ENCODE data around the gene NCKAP5.
A peak's percentile ranks its signal among the peaks of the same experiment; 100 is the strongest.

- no peak for TF ChIP-seq AKAP8 (CRISPR knock-in tag; IDR thresholded peaks at IDR 0.05)
- TF ChIP-seq ZKSCAN1 (IDR thresholded peaks at IDR 0.05; ENCODE audit: low read length) = no peak
- TF ChIP-seq HMGA1 (CRISPR knock-in tag; conservative IDR thresholded peaks at IDR 0.05) = no peak
- TF ChIP-seq ZMYM4 (CRISPR knock-in tag; IDR thresholded peaks at IDR 0.05) = no peak
- TF ChIP-seq FOXP1 (IDR thresholded peaks at IDR 0.05) = no peak
- TF ChIP-seq FOXP1 (CRISPR knock-in tag; IDR thresholded peaks at IDR 0.05) = no peak
- no peak for TF ChIP-seq CEBPB (IDR thresholded peaks at IDR 0.05; ENCODE audit: borderline replicate concordance, low read depth, low read length)
- TF ChIP-seq MIXL1 (CRISPR knock-in tag; IDR thresholded peaks at IDR 0.05) = no peak
- TF ChIP-seq E2F5 (CRISPR knock-in tag; conservative IDR thresholded peaks at IDR 0.05) = no peak
- no peak for TF ChIP-seq TFDP1 (CRISPR knock-in tag; IDR thresholded peaks at IDR 0.05; ENCODE audit: borderline replicate concordance)
- TF ChIP-seq GABPA (IDR thresholded peaks at IDR 0.05; ENCODE audit: low read depth, low read length) = no peak
- peak; percentile 58 for TF ChIP-seq GABPA (CRISPR knock-in tag; IDR thresholded peaks at IDR 0.05; ENCODE audit: low read depth)
- TF ChIP-seq EZH2 (conservative IDR thresholded peaks at IDR 0.05; ENCODE audit: low read depth, low read length) = no peak
- TF ChIP-seq CAMTA2 (CRISPR knock-in tag; IDR thresholded peaks at IDR 0.05; ENCODE audit: borderline replicate concordance) = no peak
- no peak for TF ChIP-seq UBTF (CRISPR knock-in tag; IDR thresholded peaks at IDR 0.05)
Measured at GRCh38 chr2:133247631-133248030, 320.6 kb downstream of the NCKAP5 start.

Measured in HepG2 (cell line).